Neural progenitor cell (in vitro differentiated cells): Measurements from ENCODE around the gene PRKCI.

Experiments used
- CTCF ChIP-seq: fragments of 200-600 bp; sonication (generic); IDR thresholded peaks from 2 replicates; pipeline ENCODE4 v1.5.1; 2017; ENCODE audit warnings: antibody characterized with exemption, mild to moderate bottlenecking
- EZH2 ChIP-seq: fragments of 200-600 bp; sonication (generic); IDR thresholded peaks from 2 replicates; pipeline ENCODE4 v1.6.1; 2017; ENCODE audit warnings: antibody characterized with exemption, mild to moderate bottlenecking, moderate library complexity
- EZH2phosphoT487 ChIP-seq: fragments of 200-600 bp; sonication (generic); IDR thresholded peaks from 2 replicates; pipeline ENCODE4 v1.6.1; 2017; ENCODE audit warnings: antibody characterized with exemption

- TF ChIP-seq CTCF (no peak), EZH2 (no peak), EZH2phosphoT487 (no peak)
Measured at GRCh38 chr3:170317954-170318353, 95.7 kb downstream of the PRKCI start.
